Adrenal gland (tissue), 12 donors: ENCODE measurements around the gene CFAP410. TPM values are rescaled to one million over a fixed set of nuclear protein-coding genes. Genes with fewer than 3 reads are reported as not detected.

Experiments
- DNase-seq, 7 donors: peaks; one replicate each; pipeline ENCODE4 v3.0.0-alpha.2; 2019 to 2020
- H3K27ac ChIP-seq, 5 donors: fragments of 200-600 bp; sonication (generic) in 4 of 5; 1 replicate in 3 of 5; 2 replicates in 2 of 5; pipeline versions ENCODE4 v1.5.1 to v1.8.0; 2016 to 2020; ENCODE audit warnings: mild to moderate bottlenecking in 1 of 5
- H3K27me3 ChIP-seq: fragments of 200-600 bp; 2 replicates; pipeline ENCODE4 v1.8.0; 2021
- H3K36me3 ChIP-seq, 2 donors: fragments of 200-600 bp; replicated peaks in 1 of 2; 1 replicate in 1 of 2; 2 replicates in 1 of 2; pipeline versions ENCODE4 v1.5.1 to v1.8.0; 2018 to 2022
- H3K4me1 ChIP-seq, 2 donors: fragments of 200-600 bp; replicated peaks in 1 of 2; 1 replicate in 1 of 2; 2 replicates in 1 of 2; pipeline versions ENCODE4 v1.5.1 to v1.8.0; 2018 to 2021
- H3K4me3 ChIP-seq, 4 donors: fragments of 200-600 bp; sonication (generic) in 3 of 4; one replicate each; pipeline ENCODE4 v1.5.1; 2016 to 2018
- H3K9me3 ChIP-seq, 3 donors: fragments of 200-600 bp; sonication (generic) in 1 of 3; replicated peaks in 1 of 3; 1 replicate in 2 of 3; 2 replicates in 1 of 3; pipeline versions ENCODE4 v1.5.1 to v1.8.0; 2016 to 2021
- POLR2A ChIP-seq, 2 donors: fragments of 450-650 bp; IDR thresholded peaks; one replicate each; pipeline ENCODE4 v1.6.1; 2017; ENCODE audit warnings: antibody characterized with exemption in 2 of 2, mild to moderate bottlenecking in 2 of 2, moderate library complexity in 1 of 2
- WGBS, 4 donors: extraction: QIAGEN DNeasy Blood & Tissue Kit in 2 of 4; methylation state at CpG; one replicate each; pipeline versions ENCODE4 v1.1.5 to v1.1.7; 2013 to 2017; 5-methylcytosine and 5-hydroxymethylcytosine counted together
- intact Hi-C, 2 donors: fragments of 100-400 bp; cut with DNase I; formaldehyde crosslinking; loops; one replicate each; pipeline versions ENCODE4 v1.14.1 to v1.15.0; 2022 to 2023
- polyA plus RNA-seq, 3 donors: library from polyadenylated mRNA; stranded (reverse); fragments of 200-250 nt in 2 of 3; fragments of 350-450 nt in 1 of 3; fragmentation: Illumina TruSeq in 1 of 3; extraction: RNeasy Lipid Tissue Mini Kit (QIAGEN cat#74804) in 1 of 3; gene quantifications; one replicate each; pipeline ENCODE4 v1.2.3, GENCODE V29; 2013 to 2014
- total RNA-seq, 9 donors: library from RNA; depleted of rRNA in 4 of 9; stranded (reverse); fragments of >200 nt in 4 of 9; fragments of 120-200 nt in 1 of 9; fragmentation: NEBNext Ultra II Directional in 1 of 9; extraction: Animal tissue kit (Norgen Biotek cat#: 25700) in 1 of 9; gene quantifications; one replicate each; pipeline versions ENCODE4 v1.1.0 to v1.2.4, GENCODE V29; 2013 to 2023
- TF ChIP-seq, protein P1 (sequence below), 6 experiments: fragments of 450-650 bp in 4 of 6; fragments of 200-600 bp in 2 of 6; sonication (generic) in 1 of 6; IDR thresholded peaks; 1 replicate in 5 of 6; 2 replicates in 1 of 6; pipeline versions ENCODE4 v1.5.1 to v1.8.0; 2016 to 2021; ENCODE audit warnings: antibody characterized with exemption in 6 of 6, mild to moderate bottlenecking in 2 of 6, moderate library complexity in 1 of 6
- donor health status: healthy with polysubstance abuse.
- donor health status: Bipolar disorder and iron deficiency.
- donor health status: DM: yes; HTN: yes; CAD: no.
- donor health status: DM: no; HTN: no; CAD: no.
- donor health status: DM: no; HTN: no; CAD: no.
- donor health status: DM: yes; HTN: yes; CAD: no.

CFAP410 gene
- total and polyA plus RNA-seq, 12 donors = 1.4 to 149 (median 37.0) TPM

DNA sequence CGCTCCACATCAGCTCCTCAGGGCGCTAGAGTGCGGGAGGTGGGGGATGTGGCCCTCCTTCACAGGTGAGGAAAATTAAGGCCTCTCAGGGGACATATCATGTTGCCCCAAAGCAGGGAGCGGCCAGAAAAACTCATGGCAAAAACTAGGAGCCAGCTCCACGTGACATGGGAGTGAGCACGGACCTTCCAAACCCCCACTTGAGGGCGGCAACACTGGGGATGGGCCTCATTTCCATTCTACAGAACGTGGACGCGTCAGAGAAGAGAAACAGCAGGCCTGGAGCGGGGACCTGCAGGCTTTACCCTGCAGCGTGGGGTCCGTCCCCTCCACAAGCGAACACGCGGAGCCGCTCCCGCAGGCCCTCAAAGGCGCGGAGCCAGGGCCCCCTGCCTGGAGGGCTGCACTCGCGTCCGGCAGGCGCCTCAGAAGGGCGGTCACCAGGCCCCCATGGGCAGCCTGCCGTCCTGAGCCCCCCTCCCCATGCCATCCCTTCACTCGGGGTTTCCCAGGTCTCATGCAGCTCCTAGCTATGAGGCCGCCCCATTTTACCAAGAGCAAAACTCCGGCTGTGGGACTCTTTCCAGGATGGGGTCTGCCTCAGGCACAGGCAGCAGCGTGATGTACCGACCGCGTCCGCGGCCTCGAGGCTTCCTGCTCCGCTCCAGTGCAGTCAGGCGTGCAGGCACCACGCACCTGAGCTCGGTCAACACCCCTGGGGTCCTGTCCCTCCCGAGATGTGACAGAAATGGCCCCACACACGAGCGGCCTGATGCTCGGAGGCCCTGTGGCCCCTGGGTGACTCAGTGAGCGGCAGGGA is 5.5 kb downstream of the CFAP410 start:
- Histone ChIP-seq H3K27me3 (no peaks in the 10 kb centered on the region), H3K4me3 (no peak overlapping the region), H3K9me3 (no peaks in the 10 kb centered on the region), H3K4me1 (peaks cover 5 to 8% of the 10 kb centered on the region in 2 donors), H3K36me3 (peaks cover 0 to 30% of the 10 kb centered on the region in 2 donors), H3K27ac (no peak overlapping the region)
- TF ChIP-seq POLR2A (IDR thresholded peaks at IDR 0.05) = no peak
- TF ChIP-seq, protein P1, sequence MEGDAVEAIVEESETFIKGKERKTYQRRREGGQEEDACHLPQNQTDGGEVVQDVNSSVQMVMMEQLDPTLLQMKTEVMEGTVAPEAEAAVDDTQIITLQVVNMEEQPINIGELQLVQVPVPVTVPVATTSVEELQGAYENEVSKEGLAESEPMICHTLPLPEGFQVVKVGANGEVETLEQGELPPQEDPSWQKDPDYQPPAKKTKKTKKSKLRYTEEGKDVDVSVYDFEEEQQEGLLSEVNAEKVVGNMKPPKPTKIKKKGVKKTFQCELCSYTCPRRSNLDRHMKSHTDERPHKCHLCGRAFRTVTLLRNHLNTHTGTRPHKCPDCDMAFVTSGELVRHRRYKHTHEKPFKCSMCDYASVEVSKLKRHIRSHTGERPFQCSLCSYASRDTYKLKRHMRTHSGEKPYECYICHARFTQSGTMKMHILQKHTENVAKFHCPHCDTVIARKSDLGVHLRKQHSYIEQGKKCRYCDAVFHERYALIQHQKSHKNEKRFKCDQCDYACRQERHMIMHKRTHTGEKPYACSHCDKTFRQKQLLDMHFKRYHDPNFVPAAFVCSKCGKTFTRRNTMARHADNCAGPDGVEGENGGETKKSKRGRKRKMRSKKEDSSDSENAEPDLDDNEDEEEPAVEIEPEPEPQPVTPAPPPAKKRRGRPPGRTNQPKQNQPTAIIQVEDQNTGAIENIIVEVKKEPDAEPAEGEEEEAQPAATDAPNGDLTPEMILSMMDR (IDR thresholded peaks at IDR 0.05) = no peak
- intact Hi-C loops = no loop called here
- 87 to 92% (median 89%) methylated on average over 23 to 45 of the region's 45 CpGs for WGBS, 4 donors
- DNase-seq = no peak

DNA sequence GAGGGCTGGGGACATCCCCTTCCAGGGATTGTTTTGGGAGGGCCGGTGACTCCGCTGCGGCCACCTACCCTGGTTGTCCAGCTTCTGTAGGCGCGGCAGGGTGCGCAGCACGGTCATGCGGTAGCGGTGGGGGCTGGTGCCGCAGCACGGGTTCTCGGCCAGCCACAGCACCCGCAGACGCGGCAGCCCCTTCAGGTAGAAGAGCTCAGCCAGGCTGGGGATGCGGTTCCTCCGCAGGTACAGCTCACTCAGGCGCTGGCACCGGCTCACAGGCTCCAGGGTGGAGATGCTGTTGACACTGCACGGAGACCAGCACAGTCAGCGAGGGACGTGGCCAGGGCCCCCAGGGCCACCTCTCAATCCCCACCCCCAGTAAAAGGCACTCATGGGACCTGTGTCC is 6.2 kb downstream of the CFAP410 start:
- no peak for DNase-seq
- TF ChIP-seq, protein P1 (IDR thresholded peaks at IDR 0.05) = no peak
- TF ChIP-seq POLR2A (IDR thresholded peaks at IDR 0.05) = no peak
- 93 to 96% (median 94%) methylated on average over 14 to 22 of the region's 22 CpGs for WGBS, 4 donors
- intact Hi-C loops = no loop called here
- no peaks in the 10 kb centered on the region for H3K9me3 ChIP-seq
- no peak overlapping the region for H3K27ac ChIP-seq
- H3K4me3 ChIP-seq = no peak overlapping the region
- no peaks in the 10 kb centered on the region for H3K27me3 ChIP-seq
- H3K4me1 ChIP-seq = peaks cover under 1 to 3% of the 10 kb centered on the region in 2 donors
- H3K36me3 ChIP-seq = peaks cover 0 to 30% of the 10 kb centered on the region in 2 donors

DNA sequence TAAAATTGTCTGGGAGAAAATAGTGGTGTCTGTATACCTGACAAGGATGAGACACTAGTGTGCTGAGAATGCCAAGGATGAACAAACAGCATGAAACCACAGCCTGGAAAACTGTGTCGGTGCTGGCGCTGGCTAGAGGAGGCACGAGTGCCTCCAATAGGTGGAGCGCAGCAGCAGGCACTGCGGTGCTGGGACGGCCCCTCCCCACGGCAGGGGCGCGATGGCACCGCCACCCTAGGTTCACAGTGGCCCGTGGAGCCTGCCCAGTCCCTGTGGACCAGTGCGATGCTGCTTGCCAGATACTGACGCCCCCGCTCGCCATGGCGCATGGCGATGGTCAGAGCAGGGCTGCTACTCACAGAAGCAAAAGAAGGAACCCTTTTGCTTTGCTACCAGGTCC is 6.8 kb downstream of the CFAP410 start:
- no peak for DNase-seq
- WGBS, 4 donors = 88 to 95% (median 92%) methylated on average over 12 to 17 of the region's 17 CpGs
- H3K4me1 ChIP-seq = no peaks in the 10 kb centered on the region
- no peaks in the 10 kb centered on the region for H3K9me3 ChIP-seq
- no peak overlapping the region for H3K4me3 ChIP-seq
- peaks cover 0 to 29% of the 10 kb centered on the region in 2 donors for H3K36me3 ChIP-seq
- H3K27ac ChIP-seq = no peak overlapping the region
- intact Hi-C loops = no loop called here
- H3K27me3 ChIP-seq = no peaks in the 10 kb centered on the region
- TF ChIP-seq POLR2A (IDR thresholded peaks at IDR 0.05) = no peak
- TF ChIP-seq, protein P1 (IDR thresholded peaks at IDR 0.05) = no peak

DNA sequence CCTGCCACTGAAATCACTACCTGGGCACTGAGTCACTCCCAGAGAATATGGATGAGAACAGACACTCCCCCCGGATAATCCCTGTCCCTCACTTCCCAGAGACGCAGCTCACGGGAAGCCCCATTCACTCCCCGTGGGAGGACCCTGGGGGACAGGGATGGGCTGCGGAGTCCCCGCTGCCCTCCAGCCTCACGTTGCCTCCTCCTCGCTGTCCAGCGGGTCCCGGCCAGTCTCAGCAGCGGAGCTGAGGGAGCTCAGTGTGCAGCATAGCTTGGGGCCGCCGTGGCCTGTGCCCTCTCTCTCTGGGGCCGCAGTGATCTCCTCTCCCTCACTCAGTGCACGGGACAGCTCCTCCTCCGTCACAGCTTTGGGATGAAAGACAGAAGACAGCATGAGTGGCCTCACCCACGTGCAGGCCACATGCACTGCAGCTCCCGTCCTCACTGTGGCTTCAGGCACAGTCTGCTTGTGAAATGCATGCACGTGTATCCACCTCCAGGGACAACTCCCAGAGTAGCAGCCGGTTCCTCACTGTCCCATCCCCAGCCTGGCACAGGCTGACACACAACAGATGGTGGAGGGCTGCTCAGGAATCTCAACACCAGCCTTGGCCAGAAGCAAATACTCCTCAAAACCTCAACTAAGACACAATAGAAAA is 7.4 kb downstream of the CFAP410 start:
- no peaks in the 10 kb centered on the region for H3K9me3 ChIP-seq
- 72 to 80% (median 76%) methylated on average over 11 to 20 of the region's 20 CpGs for WGBS, 4 donors
- H3K27me3 ChIP-seq = no peaks in the 10 kb centered on the region
- intact Hi-C loops = no loop called here
- no peaks in the 10 kb centered on the region for H3K4me1 ChIP-seq
- H3K36me3 ChIP-seq = peaks cover 0 to 24% of the 10 kb centered on the region in 2 donors
- TF ChIP-seq POLR2A (IDR thresholded peaks at IDR 0.05) = no peak
- TF ChIP-seq, protein P1 (IDR thresholded peaks at IDR 0.05) = no peak
- no peak overlapping the region for H3K4me3 ChIP-seq
- DNase-seq = no peak
- H3K27ac ChIP-seq = no peak overlapping the region
